Body of pancreas (tissue), 4 donors: ENCODE data around the gene G6PD.

Experiments
- CTCF ChIP-seq, 7 experiments: fragments of 450-650 bp in 4 of 7; fragments of 200-600 bp in 3 of 7; sonication (generic) in 3 of 7; IDR thresholded peaks; one replicate each; pipeline ENCODE4 v1.5.1; 2016 to 2019; ENCODE audit warnings: antibody characterized with exemption in 7 of 7
- POLR2A ChIP-seq, 3 donors: fragments of 450-650 bp; IDR thresholded peaks; one replicate each; pipeline ENCODE4 v1.6.1; 2016; ENCODE audit warnings: antibody characterized with exemption in 3 of 3, mild to moderate bottlenecking in 2 of 3

- no peak for TF ChIP-seq CTCF (IDR thresholded peaks at IDR 0.05)
- TF ChIP-seq POLR2A (IDR thresholded peaks at IDR 0.05): peak; percentile 24 to 63 (median 62)
Observed at GRCh38 chrX:154547245-154548027, 790 bp upstream of the G6PD start, which contains the start of gene IKBKG.
